ENCODE measurements around the gene MMP11.
"Not testable (repeated sequence)": the region's sequence is repeated elsewhere in the genome, so short reads cannot be mapped to it uniquely, and the experiment has no call there.

The MMP11 gene, protein sequence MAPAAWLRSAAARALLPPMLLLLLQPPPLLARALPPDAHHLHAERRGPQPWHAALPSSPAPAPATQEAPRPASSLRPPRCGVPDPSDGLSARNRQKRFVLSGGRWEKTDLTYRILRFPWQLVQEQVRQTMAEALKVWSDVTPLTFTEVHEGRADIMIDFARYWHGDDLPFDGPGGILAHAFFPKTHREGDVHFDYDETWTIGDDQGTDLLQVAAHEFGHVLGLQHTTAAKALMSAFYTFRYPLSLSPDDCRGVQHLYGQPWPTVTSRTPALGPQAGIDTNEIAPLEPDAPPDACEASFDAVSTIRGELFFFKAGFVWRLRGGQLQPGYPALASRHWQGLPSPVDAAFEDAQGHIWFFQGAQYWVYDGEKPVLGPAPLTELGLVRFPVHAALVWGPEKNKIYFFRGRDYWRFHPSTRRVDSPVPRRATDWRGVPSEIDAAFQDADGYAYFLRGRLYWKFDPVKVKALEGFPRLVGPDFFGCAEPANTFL

DNA sequence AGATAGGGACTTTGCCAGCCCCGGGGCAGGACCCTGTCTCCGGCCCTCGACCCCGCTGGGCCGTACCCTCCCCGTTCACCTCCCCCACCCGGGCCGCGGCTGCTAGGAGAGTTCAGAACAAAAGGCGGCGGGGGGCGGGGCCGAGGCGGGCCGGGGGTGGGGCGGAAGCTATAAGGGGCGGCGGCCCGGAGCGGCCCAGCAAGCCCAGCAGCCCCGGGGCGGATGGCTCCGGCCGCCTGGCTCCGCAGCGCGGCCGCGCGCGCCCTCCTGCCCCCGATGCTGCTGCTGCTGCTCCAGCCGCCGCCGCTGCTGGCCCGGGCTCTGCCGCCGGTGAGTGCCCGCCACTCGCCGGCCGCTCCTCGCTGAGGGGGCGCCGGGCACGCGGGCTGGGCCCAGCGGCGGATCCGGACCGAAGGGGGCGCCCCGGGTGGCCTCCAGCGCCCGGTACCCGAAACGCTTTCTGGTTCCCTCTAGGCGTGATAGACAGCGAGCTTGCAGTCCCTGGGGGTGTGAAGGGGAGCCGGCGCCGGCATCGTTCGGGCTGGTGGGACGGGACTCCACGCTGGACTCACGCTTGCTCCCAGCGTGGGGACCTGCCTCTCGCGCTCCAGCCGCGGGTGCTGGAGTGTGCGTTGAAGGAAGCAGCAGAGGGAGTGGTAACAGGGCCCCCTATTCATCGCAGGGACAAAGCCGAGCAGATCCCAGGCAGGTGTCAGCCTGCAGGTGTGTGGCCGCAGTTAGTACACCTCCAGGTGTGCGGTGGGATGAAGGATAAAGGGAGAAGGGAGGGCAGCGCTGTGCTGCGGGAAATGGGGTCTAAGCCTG, at the start of gene MMP11:
TSS of gene MMP11 (plus strand) at position 201 of the 825 bp plus-strand sequence. CDS start at position 223, 22 bp downstream.
- no peak for DNase-seq (ENCODE audit: low read depth in 2 of 2, low spot score in 1 of 2)

DNA sequence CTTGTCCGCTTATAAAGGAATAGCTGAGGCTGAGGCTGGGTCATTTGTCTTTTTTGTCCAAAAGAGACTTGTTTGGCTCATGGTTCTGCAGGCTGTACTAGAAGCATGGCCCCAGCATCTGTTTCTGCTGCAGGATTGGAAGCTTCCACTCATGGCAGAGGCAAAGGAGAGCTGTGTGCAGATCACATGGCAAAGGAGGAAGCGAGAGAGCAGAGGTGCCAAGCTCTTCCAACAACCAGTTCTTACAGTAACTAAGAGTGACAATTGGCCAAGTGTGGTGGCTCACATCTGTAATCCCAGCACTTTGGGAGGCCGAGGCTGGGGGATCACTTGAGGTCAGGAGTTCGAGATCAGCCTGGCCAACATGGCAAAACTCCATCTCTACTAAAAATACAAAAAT, 44.5 kb upstream of the MMP11 start:
- not testable (repeated sequence) for DNase-seq (ENCODE audit: low read depth in 2 of 2, low spot score in 1 of 2)

GRCh38 chr22:23737696-23738095, 35.0 kb upstream of the MMP11 start:
- DNase-seq (ENCODE audit: low read depth in 2 of 2, low spot score in 1 of 2), result no peak

DNA sequence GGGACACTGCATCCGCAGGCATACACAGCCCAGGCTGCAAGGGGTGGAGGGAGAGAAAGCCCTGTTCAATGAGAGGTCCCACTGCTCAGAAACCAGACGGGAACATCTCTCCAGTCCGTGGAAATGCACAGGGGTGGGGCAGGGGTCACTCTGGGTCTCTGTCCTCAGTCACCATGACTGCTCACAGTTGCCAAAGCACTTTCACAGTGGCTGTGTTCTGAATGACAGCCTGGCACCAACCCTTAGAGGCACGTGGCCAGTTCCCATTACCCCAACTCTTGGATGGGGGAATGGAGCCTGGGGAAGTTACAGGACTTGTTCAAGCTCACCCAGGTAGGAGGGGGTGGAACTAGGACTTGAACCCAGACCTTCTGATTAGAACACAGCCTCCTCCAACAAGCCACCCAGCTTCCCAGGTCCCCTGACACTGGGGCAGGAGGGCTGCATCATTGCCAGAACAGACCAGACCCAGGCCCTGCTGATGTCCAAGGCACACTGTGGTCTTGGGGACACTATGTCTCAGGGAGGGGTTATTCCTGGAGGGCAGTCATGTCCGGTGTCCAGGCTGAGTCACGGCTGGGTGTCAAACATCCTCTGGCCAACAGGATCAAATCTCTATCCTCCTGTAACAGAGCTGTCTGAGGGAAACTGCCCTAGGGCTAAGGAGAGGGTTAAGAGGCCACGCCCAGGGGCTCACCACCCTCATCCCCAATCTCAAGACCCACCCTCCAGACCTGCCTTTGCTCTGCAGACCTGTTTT, 30.0 kb upstream of the MMP11 start:
- DNase-seq (ENCODE audit: low read depth in 2 of 2, low spot score in 1 of 2), result no peak

DNA sequence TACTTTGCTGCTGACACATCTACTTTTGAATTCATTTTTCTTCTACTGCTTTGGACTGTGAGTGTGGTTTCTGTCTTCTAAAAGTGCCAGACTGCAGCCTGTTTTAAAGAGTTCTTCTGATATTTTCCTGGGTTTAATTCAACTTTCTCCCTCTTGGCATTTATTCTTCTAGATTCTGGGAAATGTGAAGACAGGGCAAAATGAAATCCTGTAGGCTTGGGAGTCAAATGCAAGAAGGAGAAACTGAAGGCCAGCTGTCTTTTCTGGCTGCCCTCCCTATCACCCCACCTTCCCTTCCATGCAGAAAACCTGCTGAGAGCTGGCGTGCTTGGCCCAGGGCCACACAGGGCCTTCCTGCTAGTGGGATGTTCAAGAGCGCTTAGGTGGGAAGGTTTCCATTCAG, 29.3 kb upstream of the MMP11 start:
- DNase-seq (ENCODE audit: low read depth in 2 of 2, low spot score in 1 of 2), result no peak

- DNase-seq (ENCODE audit: low read depth in 2 of 2, low spot score in 1 of 2), result no peak
These were observed 28.6 kb upstream of the MMP11 start for GRCh38 chr22:23744001-23744400.

- no peak for DNase-seq (ENCODE audit: low read depth in 2 of 2, low spot score in 1 of 2)
These were observed 28.2 kb upstream of the MMP11 start for GRCh38 chr22:23744485-23744884.

- no peak for DNase-seq (ENCODE audit: low read depth in 2 of 2, low spot score in 1 of 2)
These were observed 26.9 kb upstream of the MMP11 start for GRCh38 chr22:23745791-23746190.

DNA sequence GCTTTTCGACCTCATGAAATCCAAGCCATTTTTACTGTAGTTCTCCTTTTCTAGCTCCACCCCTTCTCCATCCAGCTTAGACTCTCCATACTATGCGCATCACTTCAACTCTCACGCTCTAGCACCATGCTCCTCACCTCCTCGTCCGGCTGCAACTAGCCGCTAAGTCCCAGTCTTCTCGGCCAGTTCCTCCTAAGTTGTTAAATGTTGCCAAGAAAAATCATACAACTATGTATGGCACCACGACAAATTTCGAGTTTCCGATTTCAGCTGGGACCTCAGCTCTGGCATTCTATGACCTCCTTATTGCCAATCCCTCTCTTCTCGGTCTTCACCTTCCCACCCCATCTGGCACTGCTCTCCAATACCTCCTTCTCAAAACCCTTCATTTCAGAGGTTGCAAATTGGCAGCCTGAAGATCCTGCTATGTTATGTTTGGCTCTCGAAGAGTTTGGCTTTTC, 22.8 kb upstream of the MMP11 start:
- no peak for DNase-seq (ENCODE audit: low read depth in 2 of 2, low spot score in 1 of 2)

DNA sequence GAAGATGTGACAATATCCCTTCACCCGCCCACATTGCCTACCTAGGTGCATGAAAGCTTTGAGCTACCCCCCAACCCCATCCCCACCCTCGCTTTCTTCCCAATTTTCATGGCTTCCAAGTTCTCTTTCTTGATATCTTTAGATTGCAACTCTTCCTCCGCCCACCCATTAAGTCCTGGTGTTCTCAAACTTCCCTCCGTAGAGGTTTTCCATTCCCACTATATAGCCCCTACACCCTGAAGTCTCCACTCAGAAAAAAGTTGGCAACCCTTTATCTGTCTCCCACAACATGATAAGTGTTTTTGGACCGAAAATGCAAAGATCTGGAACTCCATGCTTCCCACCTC, 22.3 kb upstream of the MMP11 start:
- no peak for DNase-seq (ENCODE audit: low read depth in 2 of 2, low spot score in 1 of 2)

GRCh38 chr22:23750714-23751440, 21.8 kb upstream of the MMP11 start, which contains the start of gene ZNF70:
Gene ZNF70, minus strand, starts transcription at chr22:23751112. Its CDS starts 5,972 bp downstream, at chr22:23745140.
- DNase-seq (ENCODE audit: low read depth in 2 of 2, low spot score in 1 of 2), result peak; percentile 62 to 75

DNA sequence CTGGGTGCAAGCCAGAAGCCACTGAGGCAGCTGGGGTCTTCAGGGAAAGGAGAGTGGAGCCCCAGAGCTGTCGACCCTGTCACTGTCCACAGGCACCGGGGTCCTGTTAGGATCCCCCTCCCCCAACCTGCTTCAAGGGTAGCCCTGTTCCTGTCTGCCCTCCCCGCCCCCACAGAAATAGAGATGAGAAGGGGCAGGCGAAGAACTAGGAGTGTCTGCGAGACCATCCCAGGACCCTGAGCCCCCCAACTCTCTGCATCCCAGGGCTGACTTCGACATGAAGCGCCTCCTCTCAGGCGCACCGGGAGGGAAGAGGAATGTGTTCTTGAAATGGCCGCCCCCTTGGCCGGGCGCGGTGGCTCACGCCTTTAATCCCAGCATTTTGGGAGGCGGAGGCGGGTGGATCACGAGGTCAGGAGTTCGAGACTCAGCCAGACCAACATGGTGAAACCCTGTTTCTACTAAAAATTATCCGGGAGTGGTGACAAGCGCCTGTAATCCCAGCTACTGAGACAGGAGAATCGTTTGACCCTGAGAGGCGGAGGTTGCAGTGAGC, 21.1 kb upstream of the MMP11 start:
- no peak for DNase-seq (ENCODE audit: low read depth in 2 of 2, low spot score in 1 of 2)

- no peak for DNase-seq (ENCODE audit: low read depth in 2 of 2, low spot score in 1 of 2)
These were observed 20.5 kb upstream of the MMP11 start for GRCh38 chr22:23752090-23752691.

- no peak for DNase-seq (ENCODE audit: low read depth in 2 of 2, low spot score in 1 of 2)
These were observed 19.9 kb upstream of the MMP11 start for GRCh38 chr22:23752750-23753149.

GRCh38 chr22:23753385-23753784, 19.3 kb upstream of the MMP11 start:
- DNase-seq (ENCODE audit: low read depth in 2 of 2, low spot score in 1 of 2), result no peak

DNA sequence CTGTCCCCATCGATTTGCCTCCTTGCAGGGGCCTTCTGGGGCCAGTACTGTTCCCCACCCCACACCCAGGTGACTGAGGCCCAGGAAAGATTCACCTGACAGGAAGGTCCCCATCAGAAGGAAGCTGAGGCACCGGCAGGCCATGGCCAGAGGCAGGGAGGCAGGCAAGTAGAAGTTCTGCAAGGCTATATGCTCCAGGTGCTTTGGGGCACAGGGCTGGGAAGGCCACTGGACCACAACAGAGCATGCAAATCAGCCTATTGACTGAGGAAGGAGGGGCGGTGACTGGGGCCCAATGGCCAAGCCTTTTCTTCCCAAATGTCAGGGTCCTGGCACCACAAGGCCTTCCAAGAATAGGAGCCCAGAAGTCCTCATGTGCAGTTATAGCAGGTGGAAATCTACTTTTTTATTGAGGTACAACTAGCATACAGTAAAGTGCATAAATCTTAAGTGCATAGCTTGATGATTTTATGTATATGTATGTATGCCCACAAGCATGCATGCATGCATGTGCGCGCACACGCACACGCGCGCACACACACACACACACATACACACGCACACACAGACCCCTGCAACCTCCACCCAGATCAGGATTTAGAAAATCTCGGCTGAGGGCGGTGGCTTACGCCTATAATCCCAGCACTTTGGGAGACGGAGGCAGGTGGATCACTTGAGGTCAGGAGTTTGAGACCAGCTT, 18.3 kb upstream of the MMP11 start, which contains the start of gene VPREB3:
TSS of gene VPREB3 (minus strand) at position 206 of the 700 bp plus-strand sequence. CDS start at position 144, 62 bp downstream.
- no peak for DNase-seq (ENCODE audit: low read depth in 2 of 2, low spot score in 1 of 2)

- no peak for DNase-seq (ENCODE audit: low read depth in 2 of 2, low spot score in 1 of 2)
These were observed 17.5 kb upstream of the MMP11 start for GRCh38 chr22:23754980-23755636.

DNA sequence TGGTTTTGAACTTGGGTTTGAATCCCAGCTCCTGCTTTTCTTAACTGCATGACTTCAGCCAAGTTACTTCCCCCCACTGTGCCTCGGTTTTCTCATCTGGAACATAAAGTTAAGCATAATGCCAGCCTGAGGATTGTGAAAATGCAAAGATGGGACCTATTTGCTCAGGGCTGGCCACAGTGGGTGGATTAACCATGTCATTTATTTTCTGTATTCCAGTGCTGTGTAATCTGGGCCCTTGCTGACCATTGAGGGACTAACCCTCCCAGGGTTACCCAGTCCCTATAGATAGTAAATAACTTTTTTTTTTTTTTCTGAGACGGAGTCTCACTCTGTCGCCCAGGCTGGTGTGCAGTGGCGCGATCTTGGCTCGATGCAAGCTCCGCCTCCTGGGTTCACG, 16.9 kb upstream of the MMP11 start:
- no peak for DNase-seq (ENCODE audit: low read depth in 2 of 2, low spot score in 1 of 2)

- DNase-seq (ENCODE audit: low read depth in 2 of 2, low spot score in 1 of 2), result no peak
These were observed 15.8 kb upstream of the MMP11 start for GRCh38 chr22:23756891-23757290.

Data from stimulated activated CD8-positive, alpha-beta memory T cell treated with anti-CD3 and anti-CD28 coated beads, Interleukin-4, amount 100 ng/mL, for 1 hour (primary cell).